ENCODE measurements around the gene CRKL.

DNA sequence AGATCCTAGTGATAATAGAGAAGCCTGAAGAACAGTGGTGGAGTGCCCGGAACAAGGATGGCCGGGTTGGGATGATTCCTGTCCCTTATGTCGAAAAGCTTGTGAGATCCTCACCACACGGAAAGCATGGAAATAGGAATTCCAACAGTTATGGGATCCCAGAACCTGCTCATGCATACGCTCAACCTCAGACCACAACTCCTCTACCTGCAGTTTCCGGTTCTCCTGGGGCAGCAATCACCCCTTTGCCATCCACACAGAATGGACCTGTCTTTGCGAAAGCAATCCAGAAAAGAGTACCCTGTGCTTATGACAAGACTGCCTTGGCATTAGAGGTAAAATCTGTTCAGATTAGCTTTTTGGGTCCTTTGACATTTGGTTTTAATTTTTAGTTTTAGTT lies 16.7 kb downstream of the CRKL start:
- TF ChIP-seq EZH2 (IDR thresholded peaks at IDR 0.05; ENCODE audit: low read depth), result no peak
- TF ChIP-seq, protein P1, sequence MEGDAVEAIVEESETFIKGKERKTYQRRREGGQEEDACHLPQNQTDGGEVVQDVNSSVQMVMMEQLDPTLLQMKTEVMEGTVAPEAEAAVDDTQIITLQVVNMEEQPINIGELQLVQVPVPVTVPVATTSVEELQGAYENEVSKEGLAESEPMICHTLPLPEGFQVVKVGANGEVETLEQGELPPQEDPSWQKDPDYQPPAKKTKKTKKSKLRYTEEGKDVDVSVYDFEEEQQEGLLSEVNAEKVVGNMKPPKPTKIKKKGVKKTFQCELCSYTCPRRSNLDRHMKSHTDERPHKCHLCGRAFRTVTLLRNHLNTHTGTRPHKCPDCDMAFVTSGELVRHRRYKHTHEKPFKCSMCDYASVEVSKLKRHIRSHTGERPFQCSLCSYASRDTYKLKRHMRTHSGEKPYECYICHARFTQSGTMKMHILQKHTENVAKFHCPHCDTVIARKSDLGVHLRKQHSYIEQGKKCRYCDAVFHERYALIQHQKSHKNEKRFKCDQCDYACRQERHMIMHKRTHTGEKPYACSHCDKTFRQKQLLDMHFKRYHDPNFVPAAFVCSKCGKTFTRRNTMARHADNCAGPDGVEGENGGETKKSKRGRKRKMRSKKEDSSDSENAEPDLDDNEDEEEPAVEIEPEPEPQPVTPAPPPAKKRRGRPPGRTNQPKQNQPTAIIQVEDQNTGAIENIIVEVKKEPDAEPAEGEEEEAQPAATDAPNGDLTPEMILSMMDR (conservative IDR thresholded peaks at IDR 0.05), result no peak

All from PC-9 (cell line).